Activated CD4-positive, alpha-beta T cell treated with anti-CD3 and anti-CD28 coated beads, Interleukin-2, amount 10 ng/mL, durations not matched to agents 24 days and 14 days (primary cell): ENCODE results near the gene SLC17A9. TPM values are rescaled to one million over a fixed set of nuclear protein-coding genes. Genes with fewer than 3 reads are reported as not detected.

ENCODE experiments used
- DNase-seq: peaks from one replicate; pipeline ENCODE4 v3.0.0; 2022
- H3K27ac Mint-ChIP-seq: one replicate; pipeline ENCODE4 v1.8.0; 2022; ENCODE audit warnings: mild to moderate bottlenecking, mixed read lengths
- H3K27me3 Mint-ChIP-seq: one replicate; pipeline ENCODE4 v1.8.0; 2022; ENCODE audit warnings: mixed read lengths
- H3K36me3 Mint-ChIP-seq: one replicate; pipeline ENCODE4 v1.8.0; 2022; ENCODE audit warnings: low read depth, mild to moderate bottlenecking, mixed read lengths
- H3K4me1 Mint-ChIP-seq: one replicate; pipeline ENCODE4 v1.8.0; 2021; ENCODE audit warnings: mixed read lengths
- H3K4me3 Mint-ChIP-seq: one replicate; pipeline ENCODE4 v1.8.0; 2022; ENCODE audit warnings: mild to moderate bottlenecking, moderate library complexity, mixed read lengths
- H3K9me3 Mint-ChIP-seq: one replicate; pipeline ENCODE4 v1.8.0; 2021; ENCODE audit warnings: mixed read lengths
- intact Hi-C: fragments of 100-400 bp; cut with micrococcal nuclease; formaldehyde crosslinking; loops from one replicate; pipeline ENCODE4 v1.15.1; 2023
- total RNA-seq: library from RNA; stranded (reverse); gene quantifications from 2 replicates; pipeline ENCODE4 v1.2.3, GENCODE V29; 2022

SLC17A9 gene
- total RNA-seq, 1 donor from 2014 or later: 13.0 TPM

GRCh38 chr20:63015147-63015661 is 62.7 kb downstream of the SLC17A9 start:
- no peak for DNase-seq
- Mint-ChIP-seq H3K27me3 (peaks cover 56% of the 10 kb centered on the region), H3K27ac (no peak overlapping the region), H3K36me3 (peaks cover 9% of the 10 kb centered on the region), H3K4me1 (peaks cover 6% of the 10 kb centered on the region), H3K4me3 (no peak overlapping the region), H3K9me3 (peaks cover 12% of the 10 kb centered on the region)
- intact Hi-C loops: no loop called here

GRCh38 chr20:63015662-63016361 is 63.3 kb downstream of the SLC17A9 start:
- Mint-ChIP-seq H3K4me1 (peaks cover 3% of the 10 kb centered on the region), H3K9me3 (peaks cover 12% of the 10 kb centered on the region), H3K4me3 (no peak overlapping the region), H3K27me3 (peaks cover 56% of the 10 kb centered on the region), H3K36me3 (peaks cover 9% of the 10 kb centered on the region), H3K27ac (no peak overlapping the region)
- intact Hi-C loops: no loop called here
- no peak for DNase-seq

- peaks cover 12% of the 10 kb centered on the region for H3K9me3 Mint-ChIP-seq
- H3K4me1 Mint-ChIP-seq: peaks cover 3% of the 10 kb centered on the region
- DNase-seq: no peak
- peaks cover 9% of the 10 kb centered on the region for H3K36me3 Mint-ChIP-seq
- H3K27me3 Mint-ChIP-seq: peaks cover 49% of the 10 kb centered on the region
- intact Hi-C loops: no loop called here
- H3K27ac Mint-ChIP-seq: no peak overlapping the region
- no peak overlapping the region for H3K4me3 Mint-ChIP-seq
Measured at GRCh38 chr20:63016514-63017075, 64.1 kb downstream of the SLC17A9 start.

- intact Hi-C loops: no loop called here
- H3K9me3 Mint-ChIP-seq: peaks cover 12% of the 10 kb centered on the region
- no peak for DNase-seq
- H3K27ac Mint-ChIP-seq: no peak overlapping the region
- peaks cover 43% of the 10 kb centered on the region for H3K27me3 Mint-ChIP-seq
- peaks cover 3% of the 10 kb centered on the region for H3K4me1 Mint-ChIP-seq
- H3K4me3 Mint-ChIP-seq: no peak overlapping the region
- peaks cover 9% of the 10 kb centered on the region for H3K36me3 Mint-ChIP-seq
Measured at GRCh38 chr20:63017076-63017825, 64.7 kb downstream of the SLC17A9 start.

GRCh38 chr20:63017826-63018411 is 65.4 kb downstream of the SLC17A9 start:
- no peak overlapping the region for H3K4me3 Mint-ChIP-seq
- no peak overlapping the region for H3K27ac Mint-ChIP-seq
- H3K27me3 Mint-ChIP-seq: peaks cover 36% of the 10 kb centered on the region
- peaks cover 3% of the 10 kb centered on the region for H3K4me1 Mint-ChIP-seq
- H3K36me3 Mint-ChIP-seq: peaks cover 8% of the 10 kb centered on the region
- DNase-seq: no peak
- peaks cover 11% of the 10 kb centered on the region for H3K9me3 Mint-ChIP-seq
- intact Hi-C loops: no loop called here

Other genes with a start within 250 kb of the SLC17A9 start
- not detected in 2 replicates for gene NTSR1, start 243.9 kb upstream of the SLC17A9 start, total RNA-seq
- gene MRGBP, start 156.2 kb upstream of the SLC17A9 start, total RNA-seq: 19.4 and 19.6 TPM in 2 replicates
- gene OGFR, start 147.9 kb upstream of the SLC17A9 start, total RNA-seq: 49.1 and 54.6 TPM in 2 replicates
- 0.47 TPM in 1 of 2 replicates, not detected in the other for gene COL9A3, start 135.7 kb upstream of the SLC17A9 start, total RNA-seq
- 5.8 and 6.2 TPM in 2 replicates for gene TCFL5, start 90.9 kb upstream of the SLC17A9 start, total RNA-seq
- gene DIDO1, start 26.2 kb upstream of the SLC17A9 start, total RNA-seq: 58.5 and 61.2 TPM in 2 replicates
- gene GID8, start 14.6 kb upstream of the SLC17A9 start, total RNA-seq: 50.0 and 58.0 TPM in 2 replicates
- not detected in 2 replicates for gene BHLHE23, start 54.3 kb downstream of the SLC17A9 start, total RNA-seq